IMR-90 (cell line): ENCODE data around the gene ASXL1. TPM values are rescaled to one million over a fixed set of nuclear protein-coding genes. Genes with fewer than 3 reads are reported as not detected.

Experiments
- ATAC-seq: fragments of 200-7000 bp; cut with Tn5 transposase; 2 replicates; pipeline ENCODE4 v1.9.1; 2020; ENCODE audit warnings: low read depth, mild to moderate bottlenecking, moderate library complexity
- BruUV-seq: library from RNA; stranded (reverse); fragments of 400-500 nt; replicated peaks from 2 replicates; lab custom pipeline; 2021; lab: Mats Ljungman, UMichigan
- CTCF ChIA-PET: fragments of 300-600 bp; formaldehyde crosslinking; extraction: SDS; loops from one replicate; lab custom pipeline; 2021; ENCODE audit warnings: antibody characterized with exemption; lab: Yijun Ruan, JAX
- POLR2A ChIA-PET: fragments of 300-600 bp; sonication (Branson Sonifier 250); formaldehyde crosslinking; loops from one replicate; lab custom pipeline; 2022; ENCODE audit warnings: antibody characterized with exemption; ENCODE audit not compliant: unreplicated experiment; lab: Charles Lee
- DNase-seq: peaks from one replicate; pipeline ENCODE4 v3.0.0; 2013
- H2AFZ ChIP-seq: replicated peaks from 2 replicates; pipeline ENCODE3; 2013; ENCODE audit warnings: low read length, mild to moderate bottlenecking; ENCODE audit not compliant: poor library complexity
- H2AK5ac ChIP-seq: 2 replicates; pipeline ENCODE4 v1.6.1; 2013; ENCODE audit warnings: low read depth, low read length, inconsistent platforms
- H2AK9ac ChIP-seq: replicated peaks from 2 replicates; pipeline ENCODE3; 2013; ENCODE audit warnings: mild to moderate bottlenecking, low read depth, low read length, moderate library complexity; ENCODE audit not compliant: poor library complexity
- H2BK120ac ChIP-seq: 2 replicates; pipeline ENCODE4 v1.6.1; 2013; ENCODE audit warnings: low read depth, low read length, inconsistent platforms
- H2BK15ac ChIP-seq: 3 replicates; pipeline ENCODE4 v1.6.1; 2013; ENCODE audit warnings: low read depth, low read length, inconsistent platforms
- H2BK20ac ChIP-seq: 2 replicates; pipeline ENCODE4 v1.6.1; 2013; ENCODE audit warnings: low read depth, mild to moderate bottlenecking, inconsistent platforms, low read length, moderate library complexity
- H2BK5ac ChIP-seq: 2 replicates; pipeline ENCODE4 v1.6.1; 2013; ENCODE audit warnings: mild to moderate bottlenecking, low read depth, low read length, inconsistent platforms; ENCODE audit not compliant: poor library complexity, severe bottlenecking
- H3K14ac ChIP-seq: replicated peaks from 2 replicates; pipeline ENCODE4 v1.6.1; 2013; ENCODE audit warnings: low read depth, low read length, inconsistent platforms
- H3K18ac ChIP-seq: 2 replicates; pipeline ENCODE4 v1.6.1; 2013; ENCODE audit warnings: low read depth, low read length, control low read depth
- H3K23ac ChIP-seq: 2 replicates; pipeline ENCODE4 v1.6.1; 2013; ENCODE audit warnings: low read depth, low read length, inconsistent platforms
- H3K27ac ChIP-seq: 2 replicates; pipeline ENCODE4 v1.5.1; 2013; ENCODE audit warnings: mild to moderate bottlenecking, control low read depth, low read length; ENCODE audit not compliant: insufficient read depth
- H3K27me3 ChIP-seq: 2 replicates; pipeline ENCODE4 v1.6.1; 2013; ENCODE audit warnings: low read length; ENCODE audit not compliant: control insufficient read depth, insufficient read depth
- H3K36me3 ChIP-seq: 2 replicates; pipeline ENCODE4 v1.6.1; 2013; ENCODE audit warnings: low read length, mixed read lengths; ENCODE audit not compliant: control insufficient read depth, insufficient read depth
- H3K4ac ChIP-seq: 2 replicates; pipeline ENCODE4 v1.6.1; 2013; ENCODE audit warnings: low read depth, low read length, inconsistent platforms
- H3K4me1 ChIP-seq: 2 replicates; pipeline ENCODE4 v1.6.1; 2013; ENCODE audit warnings: low read length, mixed read lengths; ENCODE audit not compliant: control insufficient read depth, insufficient read depth
- H3K4me2 ChIP-seq: 2 replicates; pipeline ENCODE4 v1.6.1; 2013; ENCODE audit warnings: low read depth, mild to moderate bottlenecking, control low read depth, low read length, moderate library complexity
- H3K4me3 ChIP-seq: 2 replicates; pipeline ENCODE4 v1.5.1; 2013; ENCODE audit warnings: low read depth, mild to moderate bottlenecking, control low read depth, low read length, moderate library complexity; ENCODE audit not compliant: insufficient read depth
- H3K56ac ChIP-seq: 2 replicates; pipeline ENCODE4 v1.6.1; 2013; ENCODE audit warnings: low read length, inconsistent platforms; ENCODE audit not compliant: insufficient read depth; ENCODE audit errors: extremely low read depth
- H3K79me1 ChIP-seq, 2 experiments: 2 replicates each; pipeline ENCODE4 v1.6.1; 2013; ENCODE audit warnings: low read length in 2 of 2, inconsistent platforms in 1 of 2, low read depth in 1 of 2
- H3K9ac ChIP-seq: 2 replicates; pipeline ENCODE4 v1.6.1; 2013; ENCODE audit warnings: low read depth, low read length, control low read depth
- H3K9me1 ChIP-seq: 2 replicates; pipeline ENCODE4 v1.6.1; 2013; ENCODE audit warnings: low read length, inconsistent platforms; ENCODE audit not compliant: insufficient read depth
- H3K9me3 ChIP-seq: 2 replicates; pipeline ENCODE4 v1.6.1; 2013; ENCODE audit warnings: low read length; ENCODE audit not compliant: control insufficient read depth, insufficient read depth
- H4K20me1 ChIP-seq: 2 replicates; pipeline ENCODE4 v1.6.1; 2013; ENCODE audit warnings: low read length, inconsistent platforms; ENCODE audit not compliant: insufficient read depth
- H4K5ac ChIP-seq: 2 replicates; pipeline ENCODE4 v1.6.1; 2013; ENCODE audit warnings: mild to moderate bottlenecking, low read depth, low read length, control low read depth
- H4K8ac ChIP-seq, 2 experiments: 2 replicates each; pipeline ENCODE4 v1.6.1; 2013; ENCODE audit warnings: low read depth in 2 of 2, low read length in 2 of 2, control low read depth in 1 of 2, inconsistent platforms in 1 of 2
- H4K91ac ChIP-seq: 2 replicates; pipeline ENCODE4 v1.6.1; 2013; ENCODE audit warnings: low read depth, low read length, inconsistent platforms; ENCODE audit not compliant: insufficient read depth
- CEBPB ChIP-seq: IDR thresholded peaks from 2 replicates; pipeline ENCODE4 v1.6.1; 2012; ENCODE audit warnings: low read depth, low read length, improper control_type of control experiment
- CTCF ChIP-seq: conservative IDR thresholded peaks from 2 replicates; pipeline ENCODE4 v1.5.1; 2012; ENCODE audit warnings: mild to moderate bottlenecking, low read depth, low read length, improper control_type of control experiment
- NFE2L2 ChIP-seq: fragments of 150-350 bp; IDR thresholded peaks from 2 replicates; pipeline ENCODE4 v1.6.1; 2016; ENCODE audit warnings: low read depth, mild to moderate bottlenecking, low read length
- RAD21 ChIP-seq: IDR thresholded peaks from 2 replicates; pipeline ENCODE4 v1.6.1; 2012; ENCODE audit warnings: low read length, improper control_type of control experiment
- RCOR1 ChIP-seq: IDR thresholded peaks from 2 replicates; pipeline ENCODE4 v1.6.1; 2012; ENCODE audit warnings: mild to moderate bottlenecking, low read length, improper control_type of control experiment; ENCODE audit not compliant: insufficient replicate concordance
- RFX5 ChIP-seq: IDR thresholded peaks from 2 replicates; pipeline ENCODE4 v1.8.0; 2012; ENCODE audit warnings: low read depth, mild to moderate bottlenecking, low read length, moderate library complexity
- SMC3 ChIP-seq: fragments of 150-350 bp; IDR thresholded peaks from 2 replicates; pipeline ENCODE4 v1.6.1; 2016; ENCODE audit warnings: low read depth, mild to moderate bottlenecking, antibody characterized with exemption, low read length, moderate library complexity
- WGBS, 2 experiments: methylation state at CpG; one replicate each; pipeline versions ENCODE4 v1.1.5 to v1.1.7; 2013; ENCODE audit warnings: missing lambda C conversion rate in 2 of 2; ENCODE audit not compliant: insufficient read length in 1 of 2; ENCODE audit errors: extremely low coverage in 2 of 2; 5-methylcytosine and 5-hydroxymethylcytosine counted together
- dilution Hi-C: fragments of 300-500 bp; cut with HindIII; formaldehyde crosslinking; loops from one replicate; pipeline ENCODE4 v1.14.3; 2018; ENCODE audit warnings: low sequenced_read_pairs; ENCODE audit not compliant: unreplicated experiment
- in situ Hi-C: fragments of 300-500 bp; cut with MboI; formaldehyde crosslinking; loops from 3 replicates; pipeline ENCODE4 v1.14.3; 2019; ENCODE audit warnings: low sequenced_read_pairs, inconsistent platforms, mixed read lengths
- intact Hi-C: fragments of 100-400 bp; cut with micrococcal nuclease; formaldehyde crosslinking; loops from 2 replicates; pipeline ENCODE4 v1.10.0; 2022
- polyA plus RNA-seq, 3 experiments: library from polyadenylated mRNA; depleted of rRNA; stranded (reverse); fragments of >200 nt; gene quantifications; 2 replicates each; pipeline ENCODE4 v1.2.3, GENCODE V29; 2012; ENCODE audit warnings: low replicate concordance in 1 of 3
- total RNA-seq: library from RNA; depleted of rRNA; stranded (reverse); fragments of >200 nt; gene quantifications from 2 replicates; pipeline ENCODE4 v1.2.3, GENCODE V29; 2012

Gene ASXL1
- total and polyA plus RNA-seq, 2 of the 4 experiments (the other 2 are of a cell fraction): 29.9 to 37.1 TPM

- peaks cover 19% of the 10 kb centered on the region for H4K20me1 ChIP-seq
- ChIA-PET POLR2A (no interaction called here), CTCF (no interaction called here)
- peak overlapping the region; percentile 85 for H3K27ac ChIP-seq
- H2AK5ac ChIP-seq: peak overlapping the region; percentile 84
- H3K18ac ChIP-seq: no peak overlapping the region; the same call in 1 of the 2 replicates
- peak overlapping the region; percentile 91 for H4K91ac ChIP-seq
- H3K23ac ChIP-seq: peak overlapping the region; percentile 72
- dilution Hi-C loops (no loop called here), in situ Hi-C loops (no loop called here), intact Hi-C loops (no loop called here)
- H3K4ac ChIP-seq: peak overlapping the region; percentile 97
- no peaks in the 10 kb centered on the region for H3K9me3 ChIP-seq
- WGBS, 2 experiments: 66% methylated on average over 12 of the region's 29 CpGs; no CpG with 5 or more reads in 1 of the 2 experiments
- peak overlapping the region; percentile 98 for H2AK9ac ChIP-seq
- peaks cover 48% of the 10 kb centered on the region for H3K4me1 ChIP-seq
- peak overlapping the region; percentile 83 for H2BK120ac ChIP-seq
- H3K9ac ChIP-seq: peak overlapping the region; percentile 17; the same call in 1 of the 2 replicates
- H3K4me2 ChIP-seq: peak overlapping the region; percentile 44; the same call in 1 of the 2 replicates
- H3K9me1 ChIP-seq: peaks cover 36% of the 10 kb centered on the region
- ATAC-seq (no peak), DNase-seq (no peak)
- H3K4me3 ChIP-seq: no peak overlapping the region
- H3K14ac ChIP-seq: peak overlapping the region; percentile 44; the same call in 1 of the 2 replicates
- H2AFZ ChIP-seq: peak overlapping the region; percentile 72
- H2BK15ac ChIP-seq: peak overlapping the region; percentile 14; the same call in 1 of the 3 replicates
- no peaks in the 10 kb centered on the region for H3K27me3 ChIP-seq
- H4K8ac ChIP-seq: peak overlapping the region in 1 of 2 experiments; percentile 36; a peak in 1 of 4 replicates
- no peak overlapping the region for H4K5ac ChIP-seq
- H2BK20ac ChIP-seq: peak overlapping the region; percentile 13; the same call in 1 of the 2 replicates
- TF ChIP-seq RAD21: no peak
- TF ChIP-seq CTCF: no peak
- TF ChIP-seq SMC3: no peak
- no peak for TF ChIP-seq CEBPB
- TF ChIP-seq NFE2L2: no peak
- no peak for TF ChIP-seq RCOR1
- TF ChIP-seq RFX5: no peak
- peaks cover 9 to 91% of the 10 kb centered on the region in 2 experiments; a peak in 3 of 4 replicates for H3K79me1 ChIP-seq
- peaks cover 11% of the 10 kb centered on the region; the same call in 1 of the 2 replicates for H3K36me3 ChIP-seq
- no TSS peak for BruUV-seq
- H3K56ac ChIP-seq: no peak overlapping the region; the same call in 1 of the 2 replicates
- peak overlapping the region; percentile 85 for H2BK5ac ChIP-seq
Observed at GRCh38 chr20:32473231-32474008, 115.3 kb downstream of the ASXL1 start.
